Stimulated activated CD8-positive, alpha-beta memory T cell treated with anti-CD3 and anti-CD28 coated beads, Interleukin-7, amount 100 ng/mL, for 48 hours (primary cell): Measurements from ENCODE around the gene GRIK4.
"Not testable (repeated sequence)": the region's sequence is repeated elsewhere in the genome, so short reads cannot be mapped to it uniquely, and the experiment has no call there.

Experiments used
- DNase-seq, 2 donors: peaks; one replicate each; pipeline ENCODE4 v3.0.0-alpha.2; 2020; ENCODE audit warnings: low read depth in 1 of 2; ENCODE audit errors: extremely low read depth in 1 of 2

Gene GRIK4

DNA sequence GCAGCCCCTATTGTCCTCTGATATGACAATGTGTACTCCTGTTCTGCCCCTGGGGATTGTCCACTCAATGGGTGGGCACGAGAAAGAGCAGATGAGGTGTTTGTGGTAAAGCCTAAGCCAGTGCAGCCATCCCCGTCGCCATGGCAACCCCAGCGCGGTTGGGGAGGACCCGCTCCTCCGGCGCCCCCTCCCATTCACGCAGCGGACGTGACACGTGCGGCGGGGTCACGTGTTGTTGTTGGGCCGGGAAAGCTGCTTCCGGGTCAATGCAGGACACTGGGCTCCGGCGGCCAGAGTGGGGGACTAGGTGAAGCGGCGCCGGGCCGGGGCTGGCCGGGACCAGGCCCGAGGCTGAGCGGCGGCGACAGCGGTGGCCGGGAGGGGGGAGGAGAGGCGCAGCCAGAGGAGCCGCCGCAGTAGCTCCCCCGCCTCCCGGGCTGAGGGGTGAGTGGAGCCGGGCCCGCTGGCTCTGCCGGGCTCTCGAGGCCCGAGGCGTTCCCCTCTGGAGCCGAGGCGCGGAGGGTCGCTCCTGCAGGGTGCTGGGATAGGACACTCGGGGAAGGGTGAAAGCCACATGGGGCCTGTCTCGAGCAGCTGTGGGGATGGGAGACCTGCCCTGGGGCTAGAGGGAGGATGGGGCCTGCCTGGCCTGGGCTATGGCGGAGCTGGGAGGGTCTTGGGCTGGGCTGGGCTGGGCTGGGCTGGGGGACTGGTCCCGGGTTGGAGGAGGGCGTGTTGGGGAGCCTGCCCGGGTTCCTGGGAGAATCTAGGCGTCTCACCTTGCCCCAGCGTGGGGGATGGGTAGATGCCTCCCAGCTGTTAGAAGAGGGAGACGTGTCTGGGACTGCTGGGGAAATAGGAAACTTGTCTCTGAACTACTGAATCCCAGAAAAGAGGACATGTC lies 512.6 kb downstream of the GRIK4 start, which contains the start of gene TBCEL:
Gene TBCEL, plus strand, starts transcription at position 255 of the 904 bp plus-strand sequence. CDS start 21,589 bp downstream, outside the sequence.
- peak; percentile 63 to 74 for DNase-seq

DNA sequence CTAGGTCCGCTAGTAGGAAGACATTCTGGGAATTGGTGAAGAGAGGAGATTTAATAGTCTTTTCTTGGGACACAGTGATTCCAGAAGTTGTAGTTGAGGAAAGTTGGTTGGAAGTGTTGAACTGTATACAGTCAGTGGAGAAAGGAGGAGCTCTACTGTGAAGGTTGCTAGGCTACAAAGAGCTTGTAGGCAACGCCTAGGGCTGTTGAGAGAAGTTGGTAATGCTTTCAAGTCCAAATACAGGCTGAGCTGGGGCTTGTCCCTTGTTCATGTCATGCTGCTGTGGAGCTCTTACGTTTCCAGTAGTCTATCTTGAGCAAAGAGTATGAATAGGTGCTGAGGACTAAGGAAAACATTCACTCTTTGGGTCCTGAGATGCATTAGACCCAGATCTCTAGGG lies 513.4 kb downstream of the GRIK4 start:
- DNase-seq = no peak

- no peak for DNase-seq
These were observed 517.6 kb downstream of the GRIK4 start for GRCh38 chr11:121029153-121029552.

DNA sequence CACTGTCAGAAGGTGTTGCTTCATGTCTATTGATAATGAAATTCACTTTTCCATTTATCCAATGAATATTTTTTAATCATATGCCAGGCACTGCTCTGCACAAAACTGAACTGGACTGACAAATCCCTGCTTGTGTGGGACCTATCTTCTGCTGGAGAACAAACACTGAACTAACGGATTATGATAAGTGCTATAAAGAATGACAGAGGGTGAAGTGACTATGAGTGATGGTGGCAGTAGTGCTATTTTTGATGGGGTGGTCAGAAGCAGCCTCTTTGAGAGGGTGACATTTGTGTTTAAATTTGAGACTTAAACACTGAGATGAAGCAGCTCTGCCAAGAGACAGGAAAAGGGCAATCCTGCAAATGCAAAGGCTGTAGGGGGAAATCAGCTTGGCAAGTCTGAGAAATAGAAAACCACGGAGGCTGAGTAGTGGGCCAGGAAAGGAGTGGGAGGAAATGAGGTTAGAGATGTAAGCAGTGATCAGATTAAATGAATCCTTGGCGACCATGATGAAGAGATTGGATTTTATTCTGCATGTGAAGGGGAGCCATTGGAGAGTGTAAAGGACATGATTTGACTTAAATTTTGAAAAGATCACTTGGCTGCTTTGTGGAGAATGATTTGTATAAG lies 518.4 kb downstream of the GRIK4 start:
- no peak for DNase-seq

DNA sequence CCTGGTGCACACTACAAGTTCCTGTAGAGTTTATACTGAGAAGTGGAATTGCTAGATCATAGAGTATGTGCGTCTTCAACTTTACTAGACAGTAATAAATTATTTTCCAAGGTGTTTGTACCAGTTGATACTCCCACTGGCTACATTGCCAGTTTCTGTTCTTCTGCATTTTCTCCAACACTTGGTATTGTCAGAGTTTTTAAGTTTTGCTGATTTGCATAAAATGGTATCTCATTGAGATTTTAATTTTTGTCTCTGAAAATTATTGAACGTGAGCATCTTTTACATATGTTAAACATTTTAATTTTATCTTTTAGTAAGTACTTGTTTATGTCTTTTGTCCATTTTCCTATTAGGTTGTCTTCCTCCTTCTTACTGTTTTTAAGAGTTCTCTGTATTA lies 519.6 kb downstream of the GRIK4 start:
- DNase-seq = no peak

- DNase-seq = not testable (repeated sequence)
These were observed 520.1 kb downstream of the GRIK4 start for GRCh38 chr11:121031648-121032047.

GRCh38 chr11:121032546-121032945 lies 521.0 kb downstream of the GRIK4 start:
- no peak for DNase-seq

- DNase-seq = no peak
These were observed 522.1 kb downstream of the GRIK4 start for GRCh38 chr11:121033635-121034034.

- no peak for DNase-seq
These were observed 523.7 kb downstream of the GRIK4 start for GRCh38 chr11:121035169-121035755.

- DNase-seq = no peak
These were observed 524.2 kb downstream of the GRIK4 start for GRCh38 chr11:121035780-121036179.

- no peak for DNase-seq
These were observed 525.5 kb downstream of the GRIK4 start for GRCh38 chr11:121037016-121037415.
